Kidney (tissue), 14 donors: ENCODE data around the gene FER1L5. TPM values are rescaled to one million over a fixed set of nuclear protein-coding genes. Genes with fewer than 3 reads are reported as not detected.
"Not testable (repeated sequence)": the region's sequence is repeated elsewhere in the genome, so short reads cannot be mapped to it uniquely, and the experiment has no call there.

ENCODE experiments used
- DNase-seq, 5 donors: peaks; one replicate each; pipeline ENCODE4 v3.0.0-alpha.2; 2013 to 2020
- FAIRE-seq: peaks from 2 replicates; lab custom pipeline; 2012; peaks lifted over from hg19 to GRCh38; lab: Jason Lieb, UNC
- H3K27ac ChIP-seq, 2 donors: one replicate each; pipeline ENCODE4 v1.7.0; 2013; ENCODE audit warnings: low read depth in 2 of 2, low read length in 2 of 2, inconsistent platforms in 1 of 2
- H3K27me3 ChIP-seq: one replicate; pipeline ENCODE4 v1.7.1; 2013; ENCODE audit warnings: low read length, inconsistent platforms; ENCODE audit not compliant: control insufficient read depth, insufficient read depth
- H3K36me3 ChIP-seq, 3 donors: one replicate each; pipeline versions ENCODE4 v1.7.0 to v1.7.1; 2013; ENCODE audit warnings: low read length in 3 of 3, control low read depth in 1 of 3, inconsistent platforms in 1 of 3; ENCODE audit not compliant: insufficient read depth in 3 of 3, control insufficient read depth in 2 of 3
- H3K4me1 ChIP-seq, 3 donors: one replicate each; pipeline versions ENCODE4 v1.7.0 to v1.7.1; 2013; ENCODE audit warnings: low read length in 3 of 3, inconsistent platforms in 1 of 3, low read depth in 1 of 3; ENCODE audit not compliant: control insufficient read depth in 2 of 3, insufficient read depth in 2 of 3
- H3K4me3 ChIP-seq, 3 donors: one replicate each; pipeline versions ENCODE4 v1.7.0 to v1.8.1; 2013; ENCODE audit warnings: low read length in 3 of 3, control low read depth in 1 of 3, inconsistent platforms in 1 of 3
- H3K9ac ChIP-seq, 3 donors: one replicate each; pipeline versions ENCODE4 v1.7.0 to v1.7.1; 2013; ENCODE audit warnings: low read length in 3 of 3, control low read depth in 1 of 3, inconsistent platforms in 1 of 3
- H3K9me3 ChIP-seq, 3 donors: one replicate each; pipeline versions ENCODE4 v1.7.0 to v1.7.1; 2013; ENCODE audit warnings: low read length in 3 of 3, control low read depth in 1 of 3, inconsistent platforms in 1 of 3; ENCODE audit not compliant: control insufficient read depth in 2 of 3, insufficient read depth in 1 of 3
- CTCF ChIP-seq: IDR thresholded peaks from 3 replicates; pipeline ENCODE4 v1.5.1; 2012; ENCODE audit warnings: mild to moderate bottlenecking, moderate library complexity, borderline replicate concordance; ENCODE audit not compliant: insufficient read depth; ENCODE audit errors: extremely low read depth
- intact Hi-C: fragments of 100-400 bp; cut with DNase I; formaldehyde crosslinking; loops from one replicate; pipeline ENCODE4 v1.11.1; 2022
- polyA plus RNA-seq: library from polyadenylated mRNA; stranded (reverse); fragments of 350-450 nt; fragmentation: Illumina TruSeq; extraction: RNeasy Lipid Tissue Mini Kit (QIAGEN cat#74804); gene quantifications from one replicate; pipeline ENCODE4 v1.2.3, GENCODE V29; 2014; ENCODE audit warnings: low read depth, low replicate concordance; ENCODE audit not compliant: insufficient read depth
- total RNA-seq: library from RNA; stranded (reverse); fragmentation: NEBNext Ultra II Directional; extraction: Animal tissue kit (Norgen Biotek cat#: 25700); gene quantifications from one replicate; pipeline ENCODE4 v1.2.1, GENCODE V29; 2021
- donor health status: control.
- donor health status: control.
- donor health status: control.
- donor health status: control.
- donor health status: control.
- donor health status: DM: yes; HTN: yes; CAD: no.
- donor health status: Normal renal cell carcinoma (clear cell type).

The FER1L5 gene
- total and polyA plus RNA-seq, 2 donors from 2014 or later: 0.15 to 1.3 TPM

- no peak for FAIRE-seq
These were observed 6.8 kb downstream of the FER1L5 start for GRCh38 chr2:96649342-96649741.

GRCh38 chr2:96651793-96652192, 9.2 kb downstream of the FER1L5 start:
- H3K36me3 ChIP-seq: no peaks in the 10 kb centered on the region
- FAIRE-seq (no peak), DNase-seq (no peak)
- intact Hi-C loops: no loop called here
- H3K9me3 ChIP-seq: no peaks in the 10 kb centered on the region
- no peaks in the 10 kb centered on the region for H3K27me3 ChIP-seq
- H3K4me3 ChIP-seq: no peak overlapping the region
- no peak overlapping the region for H3K9ac ChIP-seq
- H3K4me1 ChIP-seq: no peaks in the 10 kb centered on the region
- no peak overlapping the region for H3K27ac ChIP-seq
- TF ChIP-seq CTCF: no peak

More at GRCh38 chr2:96649342-96649741, 6.8 kb downstream of the FER1L5 start:
- TF ChIP-seq CTCF: no peak
- intact Hi-C loops: no loop called here
- no peak for DNase-seq
- Histone ChIP-seq H3K9ac (no peak overlapping the region), H3K4me3 (no peak overlapping the region), H3K27me3 (no peaks in the 10 kb centered on the region), H3K4me1 (no peaks in the 10 kb centered on the region), H3K27ac (no peak overlapping the region), H3K9me3 (no peaks in the 10 kb centered on the region), H3K36me3 (no peaks in the 10 kb centered on the region)

GRCh38 chr2:96654791-96655190, 12.2 kb downstream of the FER1L5 start:
- FAIRE-seq, H3K27me3 ChIP-seq, H3K9me3 ChIP-seq, intact Hi-C loops, H3K36me3 ChIP-seq, H3K4me1 ChIP-seq, H3K4me3 ChIP-seq, H3K27ac ChIP-seq, H3K9ac ChIP-seq, DNase-seq: not testable (repeated sequence)

GRCh38 chr2:96655526-96655925, 13.0 kb downstream of the FER1L5 start:
- DNase-seq: no peak
- Histone ChIP-seq H3K4me1 (no peaks in the 10 kb centered on the region), H3K9ac (no peak overlapping the region), H3K9me3 (no peaks in the 10 kb centered on the region), H3K36me3 (no peaks in the 10 kb centered on the region), H3K27ac (no peak overlapping the region), H3K4me3 (no peak overlapping the region), H3K27me3 (no peaks in the 10 kb centered on the region)
- intact Hi-C loops: no loop called here
- FAIRE-seq: no peak
- TF ChIP-seq CTCF: no peak
